DLD1 (cell line): Measurements from ENCODE around the gene SULF2.

Source experiments
- in situ Hi-C: cut with HindIII; loops from 2 replicates; pipeline ENCODE4 v1.10.0; 2017; ENCODE audit warnings: low sequenced_read_pairs

Gene SULF2

GRCh38 chr20:47660983-47661700 lies 124.1 kb downstream of the SULF2 start:
- in situ Hi-C loops: loop anchor here (5.0 kb wide), 1 partner anchor 41 kb away; no protein-coding TSS in a partner anchor

- in situ Hi-C loops: loop anchor here (5.0 kb wide), 1 partner anchor 42 kb away; no protein-coding TSS in a partner anchor
Measured at GRCh38 chr20:47660602-47660905, 124.7 kb downstream of the SULF2 start.

- in situ Hi-C loops: loop anchor here (5.0 kb wide), 1 partner anchor 42 kb away; no protein-coding TSS in a partner anchor
Measured at GRCh38 chr20:47659904-47660601, 125.2 kb downstream of the SULF2 start.

- in situ Hi-C loops: no loop called here
Measured at GRCh38 chr20:47656318-47656717, 129.0 kb downstream of the SULF2 start.

- in situ Hi-C loops: no loop called here
Measured at GRCh38 chr20:47655635-47656034, 129.6 kb downstream of the SULF2 start.

- in situ Hi-C loops: no loop called here
Measured at GRCh38 chr20:47654370-47654769, 130.9 kb downstream of the SULF2 start.

GRCh38 chr20:47653869-47654268 lies 131.4 kb downstream of the SULF2 start:
- in situ Hi-C loops: no loop called here

- in situ Hi-C loops: no loop called here
Measured at GRCh38 chr20:47652794-47653193, 132.5 kb downstream of the SULF2 start.

- in situ Hi-C loops: no loop called here
Measured at GRCh38 chr20:47652301-47652700, 133.0 kb downstream of the SULF2 start.

GRCh38 chr20:47648943-47649342 lies 136.3 kb downstream of the SULF2 start:
- in situ Hi-C loops: no loop called here

GRCh38 chr20:47647994-47648393 lies 137.3 kb downstream of the SULF2 start:
- in situ Hi-C loops: no loop called here

GRCh38 chr20:47645632-47646031 lies 139.6 kb downstream of the SULF2 start:
- in situ Hi-C loops: no loop called here

GRCh38 chr20:47642624-47643023 lies 142.7 kb downstream of the SULF2 start:
- in situ Hi-C loops: no loop called here

GRCh38 chr20:47642118-47642517 lies 143.2 kb downstream of the SULF2 start:
- in situ Hi-C loops: no loop called here

- in situ Hi-C loops: no loop called here
Measured at GRCh38 chr20:47638851-47639250, 146.4 kb downstream of the SULF2 start.

- in situ Hi-C loops: no loop called here
Measured at GRCh38 chr20:47635256-47635655, 150.0 kb downstream of the SULF2 start.

- in situ Hi-C loops: no loop called here
Measured at GRCh38 chr20:47631078-47631477, 154.2 kb downstream of the SULF2 start.

- in situ Hi-C loops: no loop called here
Measured at GRCh38 chr20:47629907-47630306, 155.4 kb downstream of the SULF2 start.

- in situ Hi-C loops: no loop called here
Measured at GRCh38 chr20:47627540-47627939, 157.7 kb downstream of the SULF2 start.

GRCh38 chr20:47623206-47623605 lies 162.1 kb downstream of the SULF2 start:
- in situ Hi-C loops: no loop called here

GRCh38 chr20:47622118-47622665 lies 163.1 kb downstream of the SULF2 start:
- in situ Hi-C loops: no loop called here
